HG02840 (cell line): ENCODE measurements around the gene TMEM169.

Experiments used
- ATAC-seq: cut with Tn5 transposase; IDR thresholded peaks from one replicate; pipeline ENCODE4 v1.9.1; 2021; ENCODE audit warnings: mild to moderate bottlenecking, moderate library complexity, moderate number of reproducible peaks; ENCODE audit not compliant: unreplicated experiment, low FRiP score

The TMEM169 gene

DNA sequence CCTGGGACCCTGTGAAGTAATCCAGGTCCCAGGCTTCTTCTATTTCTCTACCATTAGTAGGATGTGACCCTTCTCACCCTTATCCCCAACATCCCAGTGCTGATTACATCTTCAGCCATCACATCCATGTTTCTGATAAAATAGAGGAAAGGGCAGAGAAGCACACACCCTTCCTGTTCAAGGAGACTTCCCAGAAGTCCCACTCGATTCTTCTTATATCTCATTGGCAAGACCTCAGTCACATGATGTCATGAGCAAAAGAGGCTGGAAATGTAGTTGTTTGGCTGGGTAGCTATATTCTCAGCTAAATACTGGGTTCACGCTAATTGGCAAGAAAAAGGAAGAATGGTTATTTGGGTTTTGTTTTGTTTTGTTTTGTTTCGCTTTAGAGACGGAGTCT, 19.4 kb downstream of the TMEM169 start:
- ATAC-seq, result no peak

DNA sequence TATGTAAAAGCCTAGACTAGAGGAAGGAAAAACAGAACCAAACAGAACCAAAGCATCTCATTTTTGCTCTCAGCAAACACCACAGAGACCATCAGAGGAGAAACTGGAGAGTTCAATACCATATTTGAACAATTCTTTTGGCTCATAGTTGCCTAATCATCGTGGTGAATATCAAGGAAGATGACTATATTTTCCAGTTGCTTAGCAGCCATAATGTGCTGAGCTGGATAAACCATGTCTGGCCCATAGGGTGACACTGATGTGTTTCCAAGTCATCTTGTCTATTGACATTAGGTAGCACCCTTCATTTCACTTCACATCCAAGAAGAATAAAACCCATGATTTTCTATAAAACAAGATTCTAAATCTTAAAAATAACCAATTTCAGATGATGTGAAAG, 21.5 kb downstream of the TMEM169 start:
- no peak for ATAC-seq

DNA sequence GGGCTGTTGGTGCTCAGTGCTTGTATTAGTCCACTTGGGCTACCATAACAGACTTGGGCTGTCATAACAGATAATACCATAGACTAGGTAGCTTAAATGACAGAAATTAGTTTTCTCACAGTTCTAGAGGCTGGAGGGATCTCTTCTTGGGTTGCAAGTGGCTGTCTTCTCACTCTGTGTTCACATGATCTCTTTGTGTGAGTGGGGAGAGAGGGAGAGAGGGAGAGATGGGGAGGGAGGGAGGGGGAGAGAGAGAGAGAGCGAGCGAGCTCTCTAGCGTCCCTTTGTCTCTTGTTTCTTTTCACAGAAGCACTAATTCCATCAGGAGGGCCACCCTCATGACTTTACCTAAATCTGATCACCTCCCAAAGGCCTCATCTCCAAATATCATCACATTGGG, 23.0 kb downstream of the TMEM169 start:
- ATAC-seq, result no peak

DNA sequence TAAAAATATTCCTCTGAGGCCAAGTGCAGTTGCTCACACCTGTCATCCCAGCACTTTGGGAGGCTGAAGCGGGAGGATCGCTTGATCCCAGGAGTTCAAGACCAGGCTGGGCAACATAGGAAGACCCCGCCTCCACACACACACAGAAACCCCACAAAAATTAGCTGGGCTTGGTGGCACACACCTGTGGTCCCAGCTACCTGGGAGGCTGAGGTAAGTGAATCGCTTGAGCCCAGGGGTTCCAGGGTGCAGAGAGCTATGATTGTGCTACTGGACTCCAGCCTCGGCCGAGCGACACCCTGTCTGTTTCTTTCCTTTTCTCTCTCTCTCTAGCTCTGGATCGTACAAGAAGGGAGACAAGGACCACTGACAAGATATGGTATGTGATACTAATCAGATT, 25.6 kb downstream of the TMEM169 start:
- ATAC-seq, result no peak

DNA sequence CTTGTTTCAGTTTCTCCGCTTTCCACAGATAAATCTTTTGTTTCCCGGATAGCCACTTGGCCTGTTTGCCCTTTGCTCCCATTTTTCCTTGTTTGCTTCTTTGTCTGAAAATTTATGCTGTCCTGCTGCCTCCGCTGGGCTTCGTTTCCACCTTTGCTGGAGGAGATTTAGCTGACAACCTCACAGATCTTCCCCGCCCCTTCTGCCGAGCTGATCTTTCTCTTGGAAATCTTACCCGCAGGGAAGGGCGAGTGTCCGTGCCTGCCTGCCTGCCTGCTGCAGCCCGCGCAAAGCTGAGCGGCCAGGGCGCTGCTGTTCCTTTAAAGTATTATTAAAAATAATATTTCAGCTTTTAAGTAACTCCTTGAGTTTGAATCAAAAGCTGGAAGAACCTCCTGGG, 26.0 kb downstream of the TMEM169 start:
- ATAC-seq, result no peak

DNA sequence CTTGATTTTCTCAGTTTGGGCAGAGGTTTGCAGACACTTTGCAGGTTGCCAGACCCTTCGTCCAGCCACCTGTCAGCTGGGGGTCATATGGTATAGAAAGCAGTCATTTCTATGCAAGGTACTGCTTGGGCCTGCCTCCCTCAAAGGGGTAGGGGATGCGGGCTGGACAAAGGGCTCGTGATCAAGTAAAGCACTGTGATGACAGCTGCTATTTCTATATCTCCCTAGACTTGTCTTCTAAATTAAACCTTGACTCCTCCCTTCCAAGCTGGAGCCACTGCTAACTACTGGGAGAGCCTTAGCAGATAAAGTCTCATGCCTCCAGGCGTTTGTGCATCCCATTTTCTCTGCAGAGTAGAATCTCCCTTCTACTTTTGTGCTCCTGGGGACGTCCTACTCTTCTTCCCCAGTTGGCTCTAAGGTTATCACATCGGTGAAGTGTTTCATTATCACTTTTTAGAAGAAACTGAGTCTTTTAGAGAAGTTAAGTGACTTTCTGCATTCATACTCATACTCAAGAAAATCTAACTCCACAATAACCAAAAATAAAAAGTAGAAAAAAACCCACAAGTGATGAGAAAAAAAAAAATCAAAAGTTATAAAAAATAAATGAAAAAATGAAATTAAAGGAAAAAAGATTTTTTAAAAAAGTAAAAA, 26.7 kb downstream of the TMEM169 start:
- no peak for ATAC-seq

- ATAC-seq, result peak; percentile 61
Observed at GRCh38 chr2:216108967-216109921, 27.5 kb downstream of the TMEM169 start, which contains the start of gene XRCC5. XRCC5 (plus strand) TSS chr2:216109348; CDS start chr2:216109437, 89 bp downstream.

GRCh38 chr2:216109962-216110614, 28.4 kb downstream of the TMEM169 start:
- no peak for ATAC-seq

GRCh38 chr2:216110620-216111019, 28.9 kb downstream of the TMEM169 start:
- ATAC-seq, result no peak

DNA sequence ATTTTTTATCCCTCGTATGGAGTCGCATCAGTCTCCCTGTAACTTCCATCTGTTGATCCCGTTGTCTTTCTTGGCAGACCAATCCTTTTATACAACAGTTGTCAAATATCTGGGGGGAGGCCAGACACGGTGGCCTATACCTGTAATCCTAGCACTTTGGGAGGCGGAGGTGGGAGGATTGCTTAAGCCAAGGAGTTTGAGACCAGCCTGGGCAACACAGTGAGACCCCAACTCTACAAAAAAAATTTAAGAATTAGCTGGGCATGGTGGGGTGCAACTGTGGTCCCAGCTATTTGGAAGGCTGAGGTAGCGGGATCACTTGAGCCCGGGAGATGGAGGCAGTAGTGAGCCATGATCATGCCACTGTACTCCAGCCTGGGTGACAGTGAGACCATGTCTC, 29.4 kb downstream of the TMEM169 start:
- no peak for ATAC-seq

DNA sequence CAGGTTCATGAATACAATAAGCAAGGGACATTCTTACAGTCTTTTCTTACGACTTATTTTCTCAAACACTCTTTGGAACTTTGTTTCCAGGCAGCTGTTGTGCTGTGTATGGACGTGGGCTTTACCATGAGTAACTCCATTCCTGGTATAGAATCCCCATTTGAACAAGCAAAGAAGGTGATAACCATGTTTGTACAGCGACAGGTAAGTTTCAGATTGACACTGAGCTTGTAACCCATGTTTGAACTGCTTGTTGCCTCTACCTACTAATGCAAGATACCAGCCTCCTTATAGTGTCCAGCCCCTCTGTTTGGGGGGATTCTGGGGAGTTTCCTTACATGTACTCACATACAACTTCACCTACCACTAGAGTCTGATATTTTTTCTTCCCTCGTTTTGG, 31.2 kb downstream of the TMEM169 start:
- ATAC-seq, result no peak

DNA sequence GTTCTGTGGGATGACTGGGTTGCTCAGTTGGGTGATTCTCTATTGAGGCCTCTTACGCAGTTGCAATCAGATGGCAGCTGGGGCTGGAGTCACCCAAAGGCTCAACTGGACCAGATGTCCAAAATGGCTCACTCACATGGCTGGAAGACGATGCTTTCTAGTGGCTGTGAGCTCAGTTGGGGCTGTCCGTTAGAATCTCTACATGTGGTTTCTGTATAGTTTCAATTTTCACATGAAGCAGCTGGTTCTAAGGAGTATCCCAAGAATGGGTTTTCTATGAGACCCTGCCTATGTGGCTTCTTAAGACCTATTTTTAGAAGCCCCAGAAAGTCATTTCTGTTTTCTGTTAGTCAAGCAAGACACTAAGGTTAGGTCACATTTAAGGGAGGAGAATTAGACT, 31.9 kb downstream of the TMEM169 start:
- ATAC-seq, result peak; percentile 56

GRCh38 chr2:216114382-216114713, 32.6 kb downstream of the TMEM169 start:
- ATAC-seq, result no peak

- peak; percentile 50 for ATAC-seq
Observed at GRCh38 chr2:216114714-216115531, 33.2 kb downstream of the TMEM169 start.

DNA sequence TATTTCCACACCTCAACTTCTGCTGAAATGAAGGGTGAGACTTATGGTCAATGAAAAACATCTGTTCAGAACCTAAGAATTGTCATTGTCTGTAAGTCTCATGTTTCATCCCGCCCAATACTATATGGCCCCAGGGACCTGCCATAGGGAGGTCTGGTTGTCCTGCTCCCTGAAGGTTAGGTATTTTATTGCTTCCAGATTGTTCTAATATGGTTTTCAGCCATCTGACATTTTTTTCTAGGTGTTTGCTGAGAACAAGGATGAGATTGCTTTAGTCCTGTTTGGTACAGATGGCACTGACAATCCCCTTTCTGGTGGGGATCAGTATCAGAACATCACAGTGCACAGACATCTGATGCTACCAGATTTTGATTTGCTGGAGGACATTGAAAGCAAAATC, 34.7 kb downstream of the TMEM169 start:
- ATAC-seq, result no peak

GRCh38 chr2:216117561-216118340, 36.0 kb downstream of the TMEM169 start:
- ATAC-seq, result no peak

- ATAC-seq, result no peak
Observed at GRCh38 chr2:216118474-216118873, 36.8 kb downstream of the TMEM169 start.

DNA sequence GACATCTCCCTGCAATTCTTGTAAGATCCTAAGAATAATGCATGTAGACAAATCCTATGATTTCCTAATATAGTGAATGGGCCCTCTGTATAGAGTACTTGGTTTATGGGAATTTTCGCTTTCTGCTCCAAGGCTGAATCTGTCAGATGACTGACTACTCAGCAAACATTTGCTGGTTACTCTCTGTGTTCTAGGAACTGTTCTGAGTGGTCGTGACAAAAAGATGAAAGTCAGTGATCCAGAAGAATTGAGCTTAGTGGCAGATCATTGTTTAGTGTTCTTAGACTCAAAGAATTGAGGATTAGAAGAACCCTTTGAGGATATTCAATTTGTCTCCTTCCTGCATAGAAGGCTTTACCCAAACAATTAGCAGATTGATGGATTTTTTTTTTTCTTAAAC, 37.4 kb downstream of the TMEM169 start:
- ATAC-seq, result no peak

GRCh38 chr2:216119986-216120385, 38.3 kb downstream of the TMEM169 start:
- ATAC-seq, result no peak

- ATAC-seq, result no peak
Observed at GRCh38 chr2:216121255-216121654, 39.5 kb downstream of the TMEM169 start.
